ENCODE measurements around the gene BMP2.

DNA sequence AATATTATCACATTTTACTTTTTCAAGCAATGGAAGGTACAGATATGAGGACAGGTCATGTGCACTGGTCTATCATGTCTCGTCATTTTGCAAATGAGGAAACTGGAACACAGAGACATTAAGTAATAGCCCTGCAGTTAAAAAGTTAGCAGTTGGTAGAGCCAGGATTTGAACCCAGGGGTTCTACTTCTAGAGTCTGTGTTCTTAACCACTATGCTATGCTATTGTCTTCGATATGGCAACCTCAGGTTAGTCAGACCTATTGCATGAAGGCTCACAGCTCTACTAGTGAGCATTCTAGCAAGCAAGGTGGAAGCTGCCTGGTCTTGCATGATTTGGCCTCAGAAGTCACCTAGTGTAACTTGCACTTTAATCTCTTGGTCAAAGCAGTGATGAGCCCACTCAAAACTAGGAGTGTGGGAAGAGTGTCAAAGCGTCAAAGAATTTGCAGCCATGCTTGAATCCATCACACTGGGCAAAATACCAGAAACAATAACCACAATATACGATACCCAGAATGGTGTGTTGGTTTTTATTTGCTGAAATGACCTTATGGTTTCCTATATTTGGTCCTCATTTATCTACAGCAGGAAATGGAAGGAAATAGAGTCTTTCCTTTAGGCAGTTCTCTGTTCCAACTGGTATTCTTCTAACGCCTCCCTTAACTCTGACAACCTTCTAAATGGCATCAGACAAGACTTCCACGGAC, 20.4 kb upstream of the BMP2 start:
- TF ChIP-seq CTCF (IDR thresholded peaks at IDR 0.05; ENCODE audit: low read length) (no peak), EZH2 (IDR thresholded peaks at IDR 0.05; ENCODE audit: borderline replicate concordance, low read length) (no peak)

Data from OCI-LY1 (cell line).